Right ventricle myocardium inferior (tissue), 1 donor: Measurements from ENCODE around the gene PTPRO. TPM values are rescaled to one million over a fixed set of nuclear protein-coding genes. Genes with fewer than 3 reads are reported as not detected.
"Not testable (repeated sequence)": the region's sequence is repeated elsewhere in the genome, so short reads cannot be mapped to it uniquely, and the experiment has no call there.

Experiments
- ATAC-seq: fragments of 200-7000 bp; cut with Tn5 transposase; one replicate; pipeline ENCODE4 v1.9.1; 2020; ENCODE audit warnings: mild to moderate bottlenecking, moderate library complexity
- DNase-seq: peaks from one replicate; pipeline ENCODE4 v3.0.0; 2021; ENCODE audit errors: missing footprints
- intact Hi-C: fragments of 100-400 bp; cut with DNase I; formaldehyde crosslinking; loops from one replicate; pipeline ENCODE4 v1.11.0; 2022
- total RNA-seq: library from RNA; stranded (reverse); fragmentation: NEBNext Ultra II Directional; extraction: Animal tissue kit (Norgen Biotek cat#: 25700); gene quantifications from one replicate; pipeline ENCODE4 v1.2.1, GENCODE V29; 2021
- donor health status: DM: no; HTN: yes; CAD: no; lungs with severe emphysema.

PTPRO gene
- total RNA-seq, 1 donor from 2014 or later: 1.3 TPM

- no peak for DNase-seq
- no peak for ATAC-seq
- intact Hi-C loops: no loop called here
Observed at GRCh38 chr12:15605881-15606590, 283.7 kb downstream of the PTPRO start.

GRCh38 chr12:15608406-15608805 is 286.1 kb downstream of the PTPRO start:
- no peak for ATAC-seq
- DNase-seq: no peak
- intact Hi-C loops: no loop called here

- intact Hi-C loops: no loop called here
- ATAC-seq: no peak
- no peak for DNase-seq
Observed at GRCh38 chr12:15608941-15609340, 286.6 kb downstream of the PTPRO start.

GRCh38 chr12:15613981-15614380 is 291.7 kb downstream of the PTPRO start:
- no peak for ATAC-seq
- no peak for DNase-seq
- intact Hi-C loops: no loop called here

- ATAC-seq, intact Hi-C loops, DNase-seq: not testable (repeated sequence)
Observed at GRCh38 chr12:15616495-15616894, 294.2 kb downstream of the PTPRO start.

GRCh38 chr12:15620741-15621539 is 298.6 kb downstream of the PTPRO start:
- DNase-seq (no peak), ATAC-seq (no peak)
- intact Hi-C loops: no loop called here

- DNase-seq (no peak), ATAC-seq (no peak)
- intact Hi-C loops: loop anchor here (2.0 to 5.0 kb wide), 2 partner anchors 28 to 162 kb away; partner anchors contain the start of gene EPS8
Observed at GRCh38 chr12:15625075-15625474, 302.8 kb downstream of the PTPRO start.

- intact Hi-C loops: loop anchor here (5.0 kb wide), 1 partner anchor 159 kb away; the partner anchor contains the start of gene EPS8
- ATAC-seq: peak; percentile 32
Observed at GRCh38 chr12:15627995-15628945, 306.0 kb downstream of the PTPRO start.

GRCh38 chr12:15629108-15629507 is 306.8 kb downstream of the PTPRO start:
- DNase-seq: no peak
- intact Hi-C loops: loop anchor here (5.0 kb wide), 1 partner anchor 158 kb away; the partner anchor contains the start of gene EPS8
- ATAC-seq: peak; percentile 98

More at GRCh38 chr12:15627995-15628945, 306.0 kb downstream of the PTPRO start:
- no peak for DNase-seq

- ATAC-seq: no peak
- intact Hi-C loops: loop anchor here (5.0 kb wide), 1 partner anchor 158 kb away; the partner anchor contains the start of gene EPS8
- no peak for DNase-seq
Observed at GRCh38 chr12:15629761-15630160, 307.5 kb downstream of the PTPRO start.

- no peak for ATAC-seq
- DNase-seq: no peak
- intact Hi-C loops: no loop called here
Observed at GRCh38 chr12:15631007-15631715, 308.9 kb downstream of the PTPRO start.

GRCh38 chr12:15632708-15633107 is 310.4 kb downstream of the PTPRO start:
- intact Hi-C loops: no loop called here
- DNase-seq: no peak
- no peak for ATAC-seq

GRCh38 chr12:15633201-15633600 is 310.9 kb downstream of the PTPRO start:
- ATAC-seq (no peak), DNase-seq (no peak)
- intact Hi-C loops: no loop called here

- ATAC-seq (peak; percentile 24), DNase-seq (no peak)
- intact Hi-C loops: no loop called here
Observed at GRCh38 chr12:15634010-15634683, 311.8 kb downstream of the PTPRO start.

GRCh38 chr12:15636060-15636890 is 314.0 kb downstream of the PTPRO start:
- ATAC-seq (no peak), DNase-seq (no peak)
- intact Hi-C loops: no loop called here

- ATAC-seq: no peak
- no peak for DNase-seq
- intact Hi-C loops: no loop called here
Observed at GRCh38 chr12:15638231-15638630, 315.9 kb downstream of the PTPRO start.

GRCh38 chr12:15644700-15645099 is 322.4 kb downstream of the PTPRO start:
- no peak for ATAC-seq
- intact Hi-C loops: no loop called here

More at GRCh38 chr12:15644700-15645099, 322.4 kb downstream of the PTPRO start:
- no peak for DNase-seq
